ENCODE data around the gene ITGA2. TPM values are rescaled to one million over a fixed set of nuclear protein-coding genes. Genes with fewer than 3 reads are reported as not detected.

The ITGA2 gene
- total RNA-seq, 1 donor from 2014 or later = 18.4 TPM

- Histone ChIP-seq H3K27me3 (no peaks in the 10 kb centered on the region), H3K9me3 (no peaks in the 10 kb centered on the region), H3K4me1 (peaks cover 55% of the 10 kb centered on the region), H3K4me3 (no peak overlapping the region), H3K36me3 (no peaks in the 10 kb centered on the region), H3K27ac (peak overlapping the region; percentile 33)
- no peak for DNase-seq (ENCODE audit: extremely low spot score in 2 of 2)
- intact Hi-C loops (cut with DNase I) = no loop called here
- TF ChIP-seq POLR2A (IDR thresholded peaks at IDR 0.05) = no peak
- TF ChIP-seq POLR2AphosphoS5 (IDR thresholded peaks at IDR 0.05; ENCODE audit: insufficient read depth in 1 of 2, low read depth in 1 of 2) = no peak
- TF ChIP-seq, protein P1, sequence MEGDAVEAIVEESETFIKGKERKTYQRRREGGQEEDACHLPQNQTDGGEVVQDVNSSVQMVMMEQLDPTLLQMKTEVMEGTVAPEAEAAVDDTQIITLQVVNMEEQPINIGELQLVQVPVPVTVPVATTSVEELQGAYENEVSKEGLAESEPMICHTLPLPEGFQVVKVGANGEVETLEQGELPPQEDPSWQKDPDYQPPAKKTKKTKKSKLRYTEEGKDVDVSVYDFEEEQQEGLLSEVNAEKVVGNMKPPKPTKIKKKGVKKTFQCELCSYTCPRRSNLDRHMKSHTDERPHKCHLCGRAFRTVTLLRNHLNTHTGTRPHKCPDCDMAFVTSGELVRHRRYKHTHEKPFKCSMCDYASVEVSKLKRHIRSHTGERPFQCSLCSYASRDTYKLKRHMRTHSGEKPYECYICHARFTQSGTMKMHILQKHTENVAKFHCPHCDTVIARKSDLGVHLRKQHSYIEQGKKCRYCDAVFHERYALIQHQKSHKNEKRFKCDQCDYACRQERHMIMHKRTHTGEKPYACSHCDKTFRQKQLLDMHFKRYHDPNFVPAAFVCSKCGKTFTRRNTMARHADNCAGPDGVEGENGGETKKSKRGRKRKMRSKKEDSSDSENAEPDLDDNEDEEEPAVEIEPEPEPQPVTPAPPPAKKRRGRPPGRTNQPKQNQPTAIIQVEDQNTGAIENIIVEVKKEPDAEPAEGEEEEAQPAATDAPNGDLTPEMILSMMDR (IDR thresholded peaks at IDR 0.05) = no peak
Measured at GRCh38 chr5:53032188-53032587, 43.0 kb downstream of the ITGA2 start.

DNA sequence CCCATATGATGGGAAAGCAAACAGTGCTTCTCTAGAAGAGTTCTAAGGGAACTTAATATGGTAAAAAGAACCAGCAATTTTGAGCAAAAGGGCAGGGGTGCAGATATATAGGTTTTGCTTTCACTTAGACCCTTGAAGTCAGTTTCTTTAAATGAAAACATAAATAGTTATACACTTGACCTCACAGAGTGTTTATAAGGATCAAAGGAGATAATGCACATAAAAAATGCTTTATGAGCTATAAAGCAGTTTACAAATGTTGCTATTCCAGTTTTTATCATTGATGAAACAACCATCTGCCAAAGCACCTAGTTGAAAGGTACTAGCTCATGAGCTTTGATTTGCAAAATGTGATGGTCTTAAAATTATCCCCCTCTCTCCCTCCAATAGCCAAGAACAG is 45.7 kb downstream of the ITGA2 start:
- Histone ChIP-seq H3K27me3 (no peaks in the 10 kb centered on the region), H3K4me3 (no peak overlapping the region), H3K36me3 (no peaks in the 10 kb centered on the region), H3K9me3 (no peaks in the 10 kb centered on the region), H3K27ac (no peak overlapping the region), H3K4me1 (peaks cover 56% of the 10 kb centered on the region)
- DNase-seq (ENCODE audit: extremely low spot score in 2 of 2) = no peak
- intact Hi-C loops (cut with DNase I) = no loop called here
- TF ChIP-seq POLR2AphosphoS5 (IDR thresholded peaks at IDR 0.05; ENCODE audit: insufficient read depth in 1 of 2, low read depth in 1 of 2) = no peak
- TF ChIP-seq, protein P1 (IDR thresholded peaks at IDR 0.05) = no peak
- no peak for TF ChIP-seq POLR2A (IDR thresholded peaks at IDR 0.05)

- no peak for DNase-seq (ENCODE audit: extremely low spot score in 2 of 2)
- H3K27ac ChIP-seq = no peak overlapping the region
- no peak overlapping the region for H3K4me3 ChIP-seq
- H3K36me3 ChIP-seq = no peaks in the 10 kb centered on the region
- intact Hi-C loops (cut with DNase I) = no loop called here
- H3K4me1 ChIP-seq = peaks cover 45% of the 10 kb centered on the region
- H3K9me3 ChIP-seq = no peaks in the 10 kb centered on the region
- TF ChIP-seq, protein P1 (IDR thresholded peaks at IDR 0.05) = no peak
- TF ChIP-seq POLR2AphosphoS5 (IDR thresholded peaks at IDR 0.05; ENCODE audit: insufficient read depth in 1 of 2, low read depth in 1 of 2) (peak in 1 of 2 donors; percentile 15), POLR2A (IDR thresholded peaks at IDR 0.05) (no peak)
- H3K27me3 ChIP-seq = no peaks in the 10 kb centered on the region
Measured at GRCh38 chr5:53035868-53036381, 46.8 kb downstream of the ITGA2 start.

GRCh38 chr5:53037141-53037859 is 48.1 kb downstream of the ITGA2 start:
- Histone ChIP-seq H3K9me3 (no peaks in the 10 kb centered on the region), H3K36me3 (no peaks in the 10 kb centered on the region), H3K27ac (peak overlapping the region; percentile 2), H3K4me1 (peaks cover 31% of the 10 kb centered on the region), H3K4me3 (no peak overlapping the region), H3K27me3 (no peaks in the 10 kb centered on the region)
- intact Hi-C loops (cut with DNase I) = no loop called here
- no peak for DNase-seq (ENCODE audit: extremely low spot score in 2 of 2)
- peak in 1 of 2 donors; percentile 61 for TF ChIP-seq POLR2AphosphoS5 (IDR thresholded peaks at IDR 0.05; ENCODE audit: insufficient read depth in 1 of 2, low read depth in 1 of 2)
- TF ChIP-seq, protein P1 (IDR thresholded peaks at IDR 0.05) = no peak
- TF ChIP-seq POLR2A (IDR thresholded peaks at IDR 0.05) = no peak

GRCh38 chr5:53038196-53038847 is 49.2 kb downstream of the ITGA2 start:
- DNase-seq (ENCODE audit: extremely low spot score in 2 of 2) = no peak
- peaks cover 26% of the 10 kb centered on the region for H3K4me1 ChIP-seq
- no peaks in the 10 kb centered on the region for H3K36me3 ChIP-seq
- intact Hi-C loops (cut with DNase I) = no loop called here
- H3K9me3 ChIP-seq = no peaks in the 10 kb centered on the region
- H3K27ac ChIP-seq = no peak overlapping the region
- TF ChIP-seq POLR2A (IDR thresholded peaks at IDR 0.05) = no peak
- no peak for TF ChIP-seq POLR2AphosphoS5 (IDR thresholded peaks at IDR 0.05; ENCODE audit: insufficient read depth in 1 of 2, low read depth in 1 of 2)
- TF ChIP-seq, protein P1 (IDR thresholded peaks at IDR 0.05) = no peak
- H3K27me3 ChIP-seq = no peaks in the 10 kb centered on the region
- H3K4me3 ChIP-seq = no peak overlapping the region
